Measurements from ENCODE around the gene ATXN7.

The ATXN7 gene

GRCh38 chr3:63891518-63891917, 27.9 kb downstream of the ATXN7 start:
- no peak for DNase-seq (ENCODE audit: low read depth)
- no peak for TF ChIP-seq CTCF (IDR thresholded peaks at IDR 0.05; ENCODE audit: low read length, missing control alignments)
- H3K4me3 ChIP-seq (replicated peaks; ENCODE audit: low read depth, low read length) = no peak overlapping the region

GRCh38 chr3:63892773-63893352, 29.2 kb downstream of the ATXN7 start:
- no peak for TF ChIP-seq CTCF (IDR thresholded peaks at IDR 0.05; ENCODE audit: low read length, missing control alignments)
- H3K4me3 ChIP-seq (replicated peaks; ENCODE audit: low read depth, low read length) = no peak overlapping the region
- no peak for DNase-seq (ENCODE audit: low read depth)

- DNase-seq (ENCODE audit: low read depth) = no peak
- H3K4me3 ChIP-seq (replicated peaks; ENCODE audit: low read depth, low read length) = no peak overlapping the region
- no peak for TF ChIP-seq CTCF (IDR thresholded peaks at IDR 0.05; ENCODE audit: low read length, missing control alignments)
Observed at GRCh38 chr3:63895422-63896189, 31.9 kb downstream of the ATXN7 start.

GRCh38 chr3:63896332-63897030, 32.8 kb downstream of the ATXN7 start:
- TF ChIP-seq CTCF (IDR thresholded peaks at IDR 0.05; ENCODE audit: low read length, missing control alignments) = no peak
- DNase-seq (ENCODE audit: low read depth) = no peak
- H3K4me3 ChIP-seq (replicated peaks; ENCODE audit: low read depth, low read length) = no peak overlapping the region

GRCh38 chr3:63900010-63900409, 36.3 kb downstream of the ATXN7 start:
- H3K4me3 ChIP-seq (replicated peaks; ENCODE audit: low read depth, low read length) = no peak overlapping the region
- DNase-seq (ENCODE audit: low read depth) = no peak
- no peak for TF ChIP-seq CTCF (IDR thresholded peaks at IDR 0.05; ENCODE audit: low read length, missing control alignments)

- DNase-seq (ENCODE audit: low read depth) = peak; percentile 78
- H3K4me3 ChIP-seq (replicated peaks; ENCODE audit: low read depth, low read length) = no peak overlapping the region
- TF ChIP-seq CTCF (IDR thresholded peaks at IDR 0.05; ENCODE audit: low read length, missing control alignments) = no peak
Observed at GRCh38 chr3:63900459-63900858, 36.8 kb downstream of the ATXN7 start.
